Activated CD4-positive, alpha-beta T cell treated with anti-CD3 and anti-CD28 coated beads, Interleukin-2, amount 10 ng/mL, durations not matched to agents 7 days and 5 days (primary cell): ENCODE data around the gene SLC22A13. TPM values are rescaled to one million over a fixed set of nuclear protein-coding genes. Genes with fewer than 3 reads are reported as not detected.
"Not testable (repeated sequence)": the region's sequence is repeated elsewhere in the genome, so short reads cannot be mapped to it uniquely, and the experiment has no call there.

Experiments used
- CTCF ChIA-PET: fragments of 350-600 bp; sonication (Branson Sonifier 250); formaldehyde crosslinking; loops from one replicate; lab custom pipeline; 2021; ENCODE audit warnings: antibody characterized with exemption; lab: Charles Lee
- POLR2A ChIA-PET: fragments of 350-600 bp; sonication (Branson Sonifier 250); formaldehyde crosslinking; loops from one replicate; lab custom pipeline; 2021; ENCODE audit warnings: antibody characterized with exemption; lab: Charles Lee
- DNase-seq: peaks from one replicate; pipeline ENCODE4 v3.0.0-alpha.2; 2020
- H3K27ac Mint-ChIP-seq: one replicate; pipeline ENCODE4 v1.8.0; 2021; ENCODE audit warnings: mild to moderate bottlenecking, moderate library complexity, mixed read lengths
- H3K27me3 Mint-ChIP-seq: one replicate; pipeline ENCODE4 v1.8.0; 2021; ENCODE audit warnings: mixed read lengths
- H3K36me3 Mint-ChIP-seq: one replicate; pipeline ENCODE4 v1.8.0; 2021; ENCODE audit warnings: low read depth, mixed read lengths
- H3K4me1 Mint-ChIP-seq: one replicate; pipeline ENCODE4 v1.8.0; 2021; ENCODE audit warnings: mixed read lengths
- H3K4me3 Mint-ChIP-seq: one replicate; pipeline ENCODE4 v1.8.0; 2021; ENCODE audit warnings: mild to moderate bottlenecking, moderate library complexity, mixed read lengths
- H3K9me3 Mint-ChIP-seq: one replicate; pipeline ENCODE4 v1.8.0; 2021; ENCODE audit warnings: mixed read lengths
- total RNA-seq, 2 experiments: library from RNA; stranded (reverse); gene quantifications; one replicate each; pipeline ENCODE4 v1.2.3, GENCODE V29; 2021

SLC22A13 gene
- total RNA-seq, 2 experiments from 2014 or later = 0.37 TPM

DNA sequence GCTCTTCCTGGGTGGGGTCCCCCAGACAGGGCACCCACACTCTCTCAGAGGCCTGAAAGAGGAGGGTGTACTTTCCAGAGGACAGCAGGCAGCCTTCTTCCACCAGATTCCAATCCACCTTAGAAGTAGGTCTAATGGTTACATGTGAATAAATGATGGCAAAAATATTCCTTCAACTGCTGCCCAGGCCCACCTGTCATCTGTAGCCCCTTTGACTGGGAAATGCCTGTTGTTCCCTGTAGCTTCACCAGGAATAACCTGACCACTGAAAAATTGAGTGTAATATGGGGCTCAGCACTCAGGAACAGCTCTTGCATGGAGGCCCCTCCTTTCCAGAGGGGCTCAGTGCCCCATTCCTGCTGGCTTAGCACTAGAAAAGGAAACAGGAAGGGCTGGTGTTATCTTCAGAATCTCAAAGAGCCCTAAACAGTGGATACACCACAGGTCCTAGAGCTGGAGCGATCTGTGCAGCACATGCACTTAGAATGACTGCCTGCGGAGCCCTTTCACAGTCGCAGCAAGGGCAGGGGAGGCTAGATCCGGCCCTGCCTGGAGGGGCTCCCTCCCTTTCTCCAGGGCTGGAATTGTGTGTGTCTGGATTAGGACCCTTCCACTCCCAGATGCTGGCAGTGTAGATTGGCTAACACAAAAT lies 48.6 kb downstream of the SLC22A13 start:
- Mint-ChIP-seq H3K36me3 (no peaks in the 10 kb centered on the region), H3K27ac (no peak overlapping the region), H3K27me3 (peaks cover 7% of the 10 kb centered on the region), H3K4me1 (no peaks in the 10 kb centered on the region), H3K9me3 (no peaks in the 10 kb centered on the region), H3K4me3 (no peak overlapping the region)
- POLR2A ChIA-PET = no interaction called here
- CTCF ChIA-PET = interaction anchor here (1.4 kb wide), 1 partner anchor 13 kb away, joined by 4 read pairs; no protein-coding TSS in a partner anchor
- DNase-seq = no peak

DNA sequence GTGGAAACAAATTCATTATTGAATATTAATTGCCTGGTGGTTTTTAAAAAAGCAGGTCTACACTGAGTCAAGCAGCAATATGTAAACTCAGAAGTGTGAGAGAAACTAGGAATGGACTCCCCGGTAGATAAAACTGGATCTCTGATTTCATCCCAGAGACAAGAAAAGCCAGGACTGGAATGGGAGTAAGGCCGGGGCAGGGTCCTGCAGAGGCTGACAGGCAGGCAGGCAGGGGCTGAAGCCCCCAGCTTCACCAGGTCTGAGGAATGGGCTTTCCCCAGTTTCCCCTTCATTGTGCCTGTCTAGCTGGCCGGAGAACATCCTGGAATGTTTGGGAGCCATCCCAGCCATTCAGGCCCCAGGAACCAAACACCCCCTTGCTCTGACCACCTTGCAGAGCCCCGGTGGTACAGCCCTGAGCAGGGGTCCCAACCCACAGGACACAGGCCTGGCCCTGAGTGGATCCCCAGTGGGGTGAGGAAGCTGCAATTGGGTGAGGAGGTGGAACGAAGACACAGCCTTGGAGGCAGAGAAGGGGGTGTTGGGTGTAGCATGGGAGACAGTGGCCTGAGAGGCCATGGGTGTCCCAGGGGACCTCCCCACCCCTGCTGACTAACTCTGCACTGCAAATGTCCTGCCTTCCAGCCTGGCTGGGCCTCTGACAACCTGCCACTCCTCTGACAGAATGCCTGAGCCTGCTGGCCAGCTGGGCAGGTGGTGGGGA lies 49.3 kb downstream of the SLC22A13 start:
- ChIA-PET POLR2A (no interaction called here), CTCF (interaction anchor here (1.4 kb wide), 1 partner anchor 14 kb away, joined by 4 read pairs; no protein-coding TSS in a partner anchor)
- Mint-ChIP-seq H3K27me3 (peaks cover 4% of the 10 kb centered on the region), H3K36me3 (no peaks in the 10 kb centered on the region), H3K27ac (no peak overlapping the region), H3K4me3 (no peak overlapping the region), H3K4me1 (no peaks in the 10 kb centered on the region), H3K9me3 (no peaks in the 10 kb centered on the region)
- DNase-seq = no peak

DNA sequence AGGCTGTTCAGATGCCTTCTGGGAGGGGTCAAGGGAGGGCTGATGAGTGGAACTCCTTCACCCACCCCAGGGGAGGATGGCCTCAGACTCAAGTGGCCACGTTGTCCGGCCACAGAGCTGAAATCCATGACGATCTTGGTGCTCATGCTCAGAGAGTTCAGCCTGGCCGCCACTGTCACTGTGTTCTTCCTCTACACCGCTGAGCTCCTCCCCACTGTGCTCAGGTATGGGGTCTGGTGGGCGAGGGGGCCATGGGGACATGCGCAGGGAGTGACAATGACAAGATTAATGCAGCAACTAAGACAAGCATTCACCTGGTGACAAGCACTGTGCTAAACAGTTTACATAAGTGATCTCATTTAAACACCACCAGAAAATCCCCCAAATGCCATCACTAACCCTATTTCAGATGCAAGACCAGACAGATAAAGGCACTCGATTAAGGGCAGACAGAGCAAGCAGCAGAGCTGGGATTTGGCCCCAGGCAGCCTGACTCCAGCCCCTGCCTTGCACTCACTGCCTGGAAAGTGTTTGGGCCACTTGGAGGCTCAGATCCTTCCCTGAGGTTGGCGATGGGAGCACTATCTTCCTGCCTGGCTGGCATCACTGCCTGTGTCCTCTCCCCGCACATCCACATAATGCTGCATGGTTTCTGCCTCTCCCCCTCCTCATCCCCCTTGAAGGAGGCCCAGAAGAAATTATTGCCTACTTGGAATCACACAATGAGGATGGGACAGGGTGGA lies 50.0 kb downstream of the SLC22A13 start:
- Mint-ChIP-seq H3K9me3 (no peaks in the 10 kb centered on the region), H3K27me3 (peaks cover 2% of the 10 kb centered on the region), H3K4me3 (no peak overlapping the region), H3K27ac (no peak overlapping the region), H3K36me3 (no peaks in the 10 kb centered on the region), H3K4me1 (no peaks in the 10 kb centered on the region)
- DNase-seq = no peak
- ChIA-PET POLR2A (no interaction called here), CTCF (interaction anchor here (1.4 kb wide), 1 partner anchor 15 kb away, joined by 4 read pairs; no protein-coding TSS in a partner anchor)

DNA sequence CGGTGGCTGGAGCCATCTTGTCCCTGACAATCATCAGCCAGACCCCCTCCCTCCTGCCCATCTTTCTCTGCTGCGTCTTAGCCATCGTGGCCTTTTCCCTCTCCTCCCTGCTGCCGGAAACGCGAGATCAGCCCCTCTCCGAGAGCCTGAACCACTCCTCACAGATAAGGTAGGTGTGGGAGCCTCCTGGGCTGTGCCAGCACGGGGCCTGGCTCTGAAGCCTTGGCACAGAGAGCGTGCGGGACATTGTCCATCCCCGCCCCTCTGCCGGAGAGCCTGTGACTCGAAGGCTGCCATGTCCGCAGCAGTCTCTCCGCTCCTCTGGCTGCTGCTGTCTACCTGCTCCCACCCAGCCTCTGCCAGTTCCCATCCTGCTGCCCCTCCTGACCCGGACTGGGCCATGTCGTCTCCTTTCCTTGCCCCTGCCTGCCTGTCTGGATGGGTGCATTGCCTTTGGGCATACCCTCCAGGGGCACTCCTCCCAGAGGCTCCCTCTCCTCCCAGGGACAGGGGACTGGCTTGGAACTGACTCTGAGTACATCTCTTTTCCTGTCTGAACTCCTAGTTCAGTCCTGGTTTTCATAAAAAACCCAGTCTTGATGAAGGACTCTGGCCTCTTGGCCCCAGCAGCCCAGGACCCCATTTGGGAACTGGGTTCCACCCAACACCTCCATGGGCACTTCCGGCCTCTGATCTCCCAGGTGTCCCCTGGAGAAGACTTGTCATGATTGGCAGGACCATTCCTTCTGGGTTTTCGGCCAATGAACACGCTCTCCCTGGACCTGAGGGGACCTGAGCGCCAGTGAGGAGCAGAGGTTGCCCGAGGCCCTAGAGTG lies 51.0 kb downstream of the SLC22A13 start:
- CTCF ChIA-PET = no interaction called here
- no peak overlapping the region for H3K27ac Mint-ChIP-seq
- H3K36me3 Mint-ChIP-seq = no peaks in the 10 kb centered on the region
- no peaks in the 10 kb centered on the region for H3K9me3 Mint-ChIP-seq
- POLR2A ChIA-PET = no interaction called here
- DNase-seq = no peak
- H3K4me1 Mint-ChIP-seq = no peaks in the 10 kb centered on the region
- peaks cover under 1% of the 10 kb centered on the region for H3K27me3 Mint-ChIP-seq
- H3K4me3 Mint-ChIP-seq = no peak overlapping the region

DNA sequence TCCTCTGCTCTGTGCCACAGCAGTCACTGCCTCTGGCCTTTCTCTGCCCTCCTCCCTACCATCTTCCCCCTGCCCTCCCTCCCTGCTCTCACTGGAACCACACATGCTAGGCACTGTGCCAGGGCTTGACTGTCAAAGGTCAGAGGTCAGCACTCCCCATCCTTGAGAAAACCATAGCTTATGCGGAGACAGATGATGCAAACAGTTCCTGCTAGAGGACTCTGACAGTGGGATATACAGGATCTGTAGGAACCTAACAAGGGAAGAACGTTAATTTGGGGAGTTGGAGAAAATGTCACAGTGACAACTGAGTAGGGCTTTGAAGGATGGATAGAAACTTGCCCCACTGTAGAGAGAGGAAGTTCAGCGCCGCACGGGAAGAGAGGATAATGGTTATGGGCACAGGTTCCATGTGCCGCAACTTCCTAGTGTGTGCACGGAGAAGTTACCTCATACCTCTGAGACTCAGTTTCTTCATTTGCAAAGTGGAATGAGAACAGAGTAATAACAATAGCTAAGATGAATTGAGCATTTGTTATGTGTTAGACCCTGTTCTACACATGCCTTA lies 51.7 kb downstream of the SLC22A13 start:
- H3K4me1 Mint-ChIP-seq = no peaks in the 10 kb centered on the region
- H3K9me3 Mint-ChIP-seq = no peaks in the 10 kb centered on the region
- POLR2A ChIA-PET = no interaction called here
- H3K4me3 Mint-ChIP-seq = no peak overlapping the region
- no peak for DNase-seq
- H3K27ac Mint-ChIP-seq = no peak overlapping the region
- H3K27me3 Mint-ChIP-seq = peaks cover 2% of the 10 kb centered on the region
- no peaks in the 10 kb centered on the region for H3K36me3 Mint-ChIP-seq
- CTCF ChIA-PET = no interaction called here

DNA sequence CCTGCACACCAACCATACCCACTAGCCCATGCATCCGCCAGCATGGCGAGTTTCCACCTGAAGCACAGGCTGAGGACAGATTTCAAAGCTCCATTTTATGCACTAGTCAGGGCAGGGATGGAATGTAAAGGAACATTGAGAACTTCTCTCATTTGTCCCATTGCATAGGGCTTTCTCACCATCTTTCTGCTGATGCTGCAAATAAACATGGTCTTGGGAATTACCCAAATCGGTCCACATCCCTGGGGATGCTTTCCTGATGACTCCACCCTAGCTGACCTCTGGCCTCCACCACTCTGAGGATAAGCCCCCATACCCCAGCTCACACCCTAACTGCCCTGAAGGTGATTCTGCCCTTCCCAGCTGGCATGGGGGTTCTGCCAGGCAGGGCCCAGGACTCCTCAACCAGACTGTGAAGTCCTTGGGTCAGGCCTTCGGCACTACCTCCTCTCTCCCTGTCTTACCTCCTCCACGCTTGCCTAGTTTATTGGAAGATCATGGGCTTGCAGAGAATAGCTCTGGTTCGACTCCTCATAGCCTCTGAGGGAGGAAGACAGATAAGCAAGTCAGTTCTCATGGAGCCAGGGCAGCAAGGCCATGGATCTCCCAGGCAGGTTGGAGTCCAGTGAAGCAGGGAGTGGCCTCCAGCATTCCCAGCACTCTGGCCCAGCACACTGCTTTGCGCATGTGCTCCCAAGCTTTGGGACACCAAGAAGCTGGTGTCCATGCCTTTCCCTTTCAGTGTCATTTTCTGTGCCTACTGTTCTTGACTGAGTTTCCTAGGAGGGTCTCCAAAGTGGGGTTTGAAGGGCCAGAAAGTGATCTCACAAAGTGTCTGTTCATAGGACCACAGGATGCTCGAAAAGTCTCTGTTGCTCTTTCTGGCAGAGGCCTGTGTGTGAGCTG lies 53.4 kb downstream of the SLC22A13 start:
- H3K4me1 Mint-ChIP-seq = no peaks in the 10 kb centered on the region
- ChIA-PET CTCF (interaction anchor here (1.1 to 1.6 kb wide), 3 partner anchors 19 to 182 kb away, joined by 4 to 8 read pairs (median 5); partner anchors contain the start of genes ACAA1 and XYLB), POLR2A (no interaction called here)
- H3K27me3 Mint-ChIP-seq = peaks cover 11% of the 10 kb centered on the region
- H3K27ac Mint-ChIP-seq = no peak overlapping the region
- no peak for DNase-seq
- no peaks in the 10 kb centered on the region for H3K36me3 Mint-ChIP-seq
- H3K9me3 Mint-ChIP-seq = no peaks in the 10 kb centered on the region
- no peak overlapping the region for H3K4me3 Mint-ChIP-seq

DNA sequence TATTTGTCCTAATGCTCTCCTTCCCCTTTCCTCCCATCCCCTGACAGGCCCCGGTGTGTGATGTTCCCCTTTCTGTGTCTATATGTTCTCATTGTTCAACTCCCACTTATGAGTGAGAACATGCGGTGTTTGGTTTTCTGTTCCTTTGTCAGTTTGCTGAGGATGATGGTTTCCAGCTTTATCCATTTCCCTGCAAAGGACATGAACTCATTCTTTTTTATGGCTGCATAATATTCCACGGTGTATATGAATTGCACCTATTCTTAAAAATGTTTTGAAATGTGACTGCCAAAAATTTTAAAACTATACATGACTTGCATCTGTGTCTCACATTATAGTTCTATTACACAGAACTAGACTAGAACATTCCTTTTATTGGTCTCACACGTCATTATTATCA lies 55.0 kb downstream of the SLC22A13 start:
- CTCF ChIA-PET, H3K36me3 Mint-ChIP-seq, H3K4me3 Mint-ChIP-seq, H3K4me1 Mint-ChIP-seq, POLR2A ChIA-PET, DNase-seq, H3K9me3 Mint-ChIP-seq, H3K27ac Mint-ChIP-seq: not testable (repeated sequence)
- peaks cover 15% of the 10 kb centered on the region for H3K27me3 Mint-ChIP-seq

DNA sequence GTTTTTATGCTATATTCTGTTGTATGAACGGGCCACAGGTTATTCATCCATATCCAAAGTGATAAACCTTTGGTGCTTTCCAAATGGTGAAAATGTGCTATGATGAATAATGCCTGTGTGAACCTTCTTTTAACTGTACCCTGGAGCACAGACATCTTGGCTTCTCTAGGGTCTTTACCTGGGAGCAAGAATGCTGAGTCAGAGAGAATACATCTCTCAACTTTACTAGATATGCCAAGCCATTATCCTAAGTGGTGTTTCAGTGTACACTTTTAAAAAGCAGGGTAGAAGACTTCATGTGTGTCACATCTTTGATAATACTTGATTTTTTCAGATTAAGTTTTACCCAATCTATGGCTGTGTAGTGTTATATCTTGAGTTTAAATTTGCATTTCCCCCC lies 57.4 kb downstream of the SLC22A13 start:
- Mint-ChIP-seq H3K27ac (no peak overlapping the region), H3K27me3 (peaks cover 15% of the 10 kb centered on the region), H3K4me1 (no peaks in the 10 kb centered on the region), H3K36me3 (no peaks in the 10 kb centered on the region), H3K9me3 (no peaks in the 10 kb centered on the region), H3K4me3 (no peak overlapping the region)
- ChIA-PET CTCF (no interaction called here), POLR2A (no interaction called here)
- no peak for DNase-seq

DNA sequence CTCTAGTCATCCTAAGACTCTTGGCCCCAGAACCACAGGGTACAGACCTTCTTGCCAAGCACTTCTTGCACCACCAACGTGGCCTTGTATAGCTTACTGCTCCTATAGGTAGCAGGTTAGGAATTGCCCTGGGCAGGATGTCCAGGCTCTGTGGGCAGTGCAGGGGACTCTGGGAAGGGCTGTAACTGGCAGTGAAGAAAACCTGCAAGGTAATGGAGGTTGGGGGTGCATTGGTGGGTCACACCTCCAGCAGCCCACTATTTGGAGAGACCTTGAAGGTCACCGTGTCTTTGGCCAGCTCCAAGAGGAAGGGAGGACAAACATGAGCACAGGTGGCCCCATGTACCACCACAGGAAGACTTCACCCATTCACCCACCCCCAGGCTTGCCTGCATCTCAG lies 59.6 kb downstream of the SLC22A13 start:
- CTCF ChIA-PET = interaction anchor here (0.5 to 2.3 kb wide), 3 partner anchors 21 to 221 kb away, joined by 3 to 7 read pairs (median 3); partner anchors contain the start of gene XYLB
- peaks cover 15% of the 10 kb centered on the region for H3K27me3 Mint-ChIP-seq
- no peak for DNase-seq
- no peak overlapping the region for H3K27ac Mint-ChIP-seq
- POLR2A ChIA-PET = no interaction called here
- H3K4me3 Mint-ChIP-seq = no peak overlapping the region
- no peaks in the 10 kb centered on the region for H3K4me1 Mint-ChIP-seq
- H3K36me3 Mint-ChIP-seq = no peaks in the 10 kb centered on the region
- no peaks in the 10 kb centered on the region for H3K9me3 Mint-ChIP-seq

DNA sequence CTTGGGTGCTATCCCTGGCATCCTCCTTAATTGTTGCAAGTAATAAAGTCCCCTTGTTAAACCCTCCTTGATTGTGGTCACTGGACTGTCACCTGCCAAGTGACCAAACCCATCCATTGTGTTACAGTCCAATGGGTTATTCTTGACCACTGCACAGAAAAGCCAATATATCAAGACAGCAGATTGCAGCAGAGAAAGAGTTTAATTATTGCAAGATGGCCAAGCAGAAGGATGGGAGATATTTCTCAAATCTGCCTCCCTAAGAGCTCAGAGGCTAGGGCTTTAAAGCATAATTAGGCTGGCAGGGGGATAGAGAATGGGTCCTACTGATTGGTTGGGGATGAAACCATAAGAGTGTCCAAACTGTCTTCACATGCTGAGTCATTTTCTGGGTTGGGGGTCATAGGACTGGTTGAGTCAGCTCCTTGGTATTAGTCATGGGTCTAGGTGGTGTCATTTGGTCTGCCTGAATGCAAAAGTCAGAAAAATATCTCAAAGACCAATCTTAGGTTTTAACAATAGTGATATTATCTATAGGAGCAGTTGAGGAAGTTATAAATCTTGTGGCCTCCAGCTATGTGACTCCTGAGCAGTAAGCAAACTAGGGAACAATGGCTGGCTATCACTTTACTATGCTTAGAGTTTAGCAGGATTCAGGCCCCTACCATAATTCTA lies 61.9 kb downstream of the SLC22A13 start:
- CTCF ChIA-PET = interaction anchor here (0.7 to 2.3 kb wide), 5 partner anchors 19 to 225 kb away, joined by 3 to 7 read pairs (median 3); partner anchors contain the start of gene XYLB

More for the DNA sequence above, 61.9 kb downstream of the SLC22A13 start:
- H3K4me3 Mint-ChIP-seq = no peak overlapping the region
- H3K27me3 Mint-ChIP-seq = peaks cover 12% of the 10 kb centered on the region
- no peaks in the 10 kb centered on the region for H3K9me3 Mint-ChIP-seq
- POLR2A ChIA-PET = no interaction called here
- no peak overlapping the region for H3K27ac Mint-ChIP-seq
- no peak for DNase-seq
- no peaks in the 10 kb centered on the region for H3K36me3 Mint-ChIP-seq
- no peaks in the 10 kb centered on the region for H3K4me1 Mint-ChIP-seq
